OCI-LY1 (cell line): ENCODE data around the gene FFAR2.
"Not testable (repeated sequence)": the region's sequence is repeated elsewhere in the genome, so short reads cannot be mapped to it uniquely, and the experiment has no call there.

Experiments used
- H2AFZ ChIP-seq: fragments of 200-600 bp; sonication (generic), shearing (Covaris generic); 2 replicates; pipeline ENCODE4 v1.6.0; 2014; ENCODE audit warnings: antibody characterized with exemption, mild to moderate bottlenecking, low read length
- H3F3A ChIP-seq: fragments of 200-600 bp; sonication (generic), shearing (Covaris generic); 2 replicates; pipeline ENCODE4 v1.6.0; 2014; ENCODE audit warnings: mild to moderate bottlenecking, antibody characterized with exemption, low read length, moderate library complexity; ENCODE audit not compliant: insufficient read depth
- H3K27ac ChIP-seq: fragments of 200-600 bp; sonication (generic); 2 replicates; pipeline ENCODE4 v1.5.1; 2014; ENCODE audit warnings: low read length, mixed run types, mild to moderate bottlenecking, low read depth; ENCODE audit not compliant: poor library complexity, severe bottlenecking
- H3K27me3 ChIP-seq: fragments of 200-600 bp; sonication (generic); 2 replicates; pipeline ENCODE4 v1.6.0; 2014; ENCODE audit warnings: antibody characterized with exemption, mild to moderate bottlenecking, low read length, moderate library complexity; ENCODE audit not compliant: insufficient read depth
- H3K36me3 ChIP-seq: fragments of 200-600 bp; sonication (generic); 2 replicates; pipeline ENCODE4 v1.6.1; 2014; ENCODE audit warnings: mild to moderate bottlenecking, antibody characterized with exemption, low read length, moderate library complexity, mixed read lengths; ENCODE audit not compliant: insufficient read depth
- H3K4me1 ChIP-seq: fragments of 200-600 bp; sonication (generic); 2 replicates; pipeline ENCODE4 v1.5.1; 2014; ENCODE audit warnings: mild to moderate bottlenecking, low read length, moderate library complexity; ENCODE audit not compliant: insufficient read depth, severe bottlenecking
- H3K4me2 ChIP-seq: fragments of 200-600 bp; sonication (generic), shearing (Covaris generic); 2 replicates; pipeline ENCODE4 v1.6.1; 2014; ENCODE audit warnings: low read length
- H3K4me3 ChIP-seq: fragments of 200-600 bp; sonication (generic); 2 replicates; pipeline ENCODE4 v1.5.1; 2014; ENCODE audit warnings: low read length, low read depth, mild to moderate bottlenecking, mixed read lengths; ENCODE audit not compliant: poor library complexity, severe bottlenecking
- H3K79me2 ChIP-seq: fragments of 200-600 bp; shearing (Covaris generic); 2 replicates; pipeline ENCODE4 v1.6.1; 2016; ENCODE audit warnings: mixed run types, low read length, mixed read lengths; ENCODE audit not compliant: insufficient read depth
- H3K9ac ChIP-seq: fragments of 200-600 bp; sonication (generic), shearing (Covaris generic); 2 replicates; pipeline ENCODE4 v1.6.1; 2014; ENCODE audit warnings: mild to moderate bottlenecking, low read length, mixed read lengths
- H3K9me2 ChIP-seq: fragments of 200-600 bp; sonication (generic), shearing (Covaris generic); 2 replicates; pipeline ENCODE4 v1.6.1; 2014; ENCODE audit warnings: low read depth, mild to moderate bottlenecking, low read length, mixed read lengths
- H3K9me3 ChIP-seq: fragments of 200-600 bp; shearing (Covaris generic); 2 replicates; pipeline ENCODE4 v1.6.1; 2014; ENCODE audit warnings: low read length, mixed read lengths
- H4K20me1 ChIP-seq: fragments of 200-600 bp; sonication (generic), shearing (Covaris generic); 2 replicates; pipeline ENCODE4 v1.6.0; 2016; ENCODE audit warnings: mild to moderate bottlenecking, low read length; ENCODE audit not compliant: insufficient read depth
- CTCF ChIP-seq: fragments of 200-600 bp; sonication (generic), shearing (Covaris generic); IDR thresholded peaks from 2 replicates; pipeline ENCODE4 v1.5.1; 2017; ENCODE audit warnings: mild to moderate bottlenecking, antibody characterized with exemption, low read length, moderate library complexity, mixed read lengths
- EZH2 ChIP-seq: fragments of 200-600 bp; sonication (generic), shearing (Covaris generic); IDR thresholded peaks from 2 replicates; pipeline ENCODE4 v1.8.0; 2017; ENCODE audit warnings: borderline replicate concordance, mixed run types, mild to moderate bottlenecking, antibody characterized with exemption, low read length, moderate library complexity, mixed read lengths

The FFAR2 gene

GRCh38 chr19:35421362-35421761 lies 26.7 kb upstream of the FFAR2 start:
- no peaks in the 10 kb centered on the region for H3K27me3 ChIP-seq
- TF ChIP-seq EZH2 (no peak), CTCF (no peak)

GRCh38 chr19:35423406-35423805 lies 24.7 kb upstream of the FFAR2 start:
- H3K4me1 ChIP-seq, H4K20me1 ChIP-seq, H3K27ac ChIP-seq, H3K36me3 ChIP-seq, H3K9ac ChIP-seq, H3K79me2 ChIP-seq, H2AFZ ChIP-seq, H3K9me3 ChIP-seq, H3K9me2 ChIP-seq, H3K27me3 ChIP-seq, H3K4me2 ChIP-seq, H3F3A ChIP-seq, H3K4me3 ChIP-seq: not testable (repeated sequence)

More at GRCh38 chr19:35421362-35421761, 26.7 kb upstream of the FFAR2 start:
- Histone ChIP-seq H4K20me1 (no peaks in the 10 kb centered on the region), H3F3A (no peaks in the 10 kb centered on the region), H3K4me1 (no peaks in the 10 kb centered on the region), H3K4me3 (no peak overlapping the region), H3K36me3 (no peaks in the 10 kb centered on the region), H3K9me3 (no peaks in the 10 kb centered on the region), H3K27ac (no peak overlapping the region), H3K79me2 (no peaks in the 10 kb centered on the region), H3K4me2 (no peak overlapping the region), H3K9ac (no peak overlapping the region), H3K9me2 (no peaks in the 10 kb centered on the region), H2AFZ (no peak overlapping the region)

DNA sequence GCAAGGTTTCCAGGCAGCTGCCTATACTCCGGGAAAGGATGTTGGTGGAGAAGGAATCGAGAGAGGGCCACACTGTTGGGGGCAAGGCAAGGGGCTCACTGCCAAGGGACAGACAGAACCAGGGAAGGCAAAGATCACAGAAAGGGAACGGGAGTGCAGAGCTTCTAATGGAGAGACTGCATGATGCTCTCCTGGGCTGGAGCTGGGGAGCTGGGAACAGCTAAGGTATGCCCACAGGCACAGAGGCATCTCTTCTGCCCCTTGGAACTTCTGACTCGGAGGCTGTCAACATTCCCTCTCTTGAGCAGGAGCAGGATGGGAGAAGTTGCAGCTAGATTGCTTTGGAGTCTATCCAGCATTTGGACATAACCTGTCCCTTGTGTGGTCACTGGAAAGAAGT lies 22.4 kb upstream of the FFAR2 start:
- Histone ChIP-seq H4K20me1 (no peaks in the 10 kb centered on the region), H3K4me1 (no peaks in the 10 kb centered on the region), H3K27ac (no peak overlapping the region), H2AFZ (no peak overlapping the region), H3K27me3 (no peaks in the 10 kb centered on the region; the same call in 1 of the 2 replicates), H3K79me2 (no peaks in the 10 kb centered on the region), H3K4me3 (no peak overlapping the region), H3K9ac (no peak overlapping the region), H3F3A (no peaks in the 10 kb centered on the region), H3K36me3 (no peaks in the 10 kb centered on the region), H3K9me2 (no peaks in the 10 kb centered on the region), H3K4me2 (no peak overlapping the region), H3K9me3 (no peaks in the 10 kb centered on the region)
- TF ChIP-seq CTCF: no peak
- no peak for TF ChIP-seq EZH2

DNA sequence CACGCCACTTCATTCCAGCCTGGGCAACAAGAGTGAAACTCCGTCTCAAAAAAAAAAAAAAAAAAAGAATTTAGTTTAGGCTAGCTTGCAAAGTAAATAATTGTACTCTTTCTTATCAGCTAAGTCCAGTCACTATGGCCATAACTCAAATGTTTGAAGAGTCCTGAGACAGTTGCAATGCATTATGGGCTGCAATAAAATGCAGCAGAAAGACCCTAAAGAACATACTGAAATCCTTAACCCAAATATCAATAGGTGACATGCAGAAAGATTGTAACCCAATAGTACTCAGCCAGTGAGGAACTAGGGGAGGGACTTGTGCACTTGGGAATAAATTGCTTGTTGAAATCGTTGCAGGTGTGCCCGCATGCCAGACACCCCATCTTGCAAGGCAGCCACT lies 20.9 kb upstream of the FFAR2 start:
- Histone ChIP-seq H4K20me1 (no peaks in the 10 kb centered on the region), H3K27ac (no peak overlapping the region), H3K79me2 (no peaks in the 10 kb centered on the region), H3K9me3 (no peaks in the 10 kb centered on the region), H3F3A (no peaks in the 10 kb centered on the region), H3K9me2 (no peaks in the 10 kb centered on the region), H3K4me1 (no peaks in the 10 kb centered on the region), H3K4me2 (no peak overlapping the region), H2AFZ (no peak overlapping the region), H3K9ac (no peak overlapping the region), H3K36me3 (no peaks in the 10 kb centered on the region), H3K27me3 (no peaks in the 10 kb centered on the region; the same call in 1 of the 2 replicates), H3K4me3 (no peak overlapping the region)
- TF ChIP-seq CTCF (no peak), EZH2 (no peak)
